ENCODE data around the gene PLEK2.
A peak's percentile ranks its signal among the peaks of the same experiment; 100 is the strongest.
"Not testable (repeated sequence)": the region's sequence is repeated elsewhere in the genome, so short reads cannot be mapped to it uniquely, and the experiment has no call there.

PLEK2 gene, protein sequence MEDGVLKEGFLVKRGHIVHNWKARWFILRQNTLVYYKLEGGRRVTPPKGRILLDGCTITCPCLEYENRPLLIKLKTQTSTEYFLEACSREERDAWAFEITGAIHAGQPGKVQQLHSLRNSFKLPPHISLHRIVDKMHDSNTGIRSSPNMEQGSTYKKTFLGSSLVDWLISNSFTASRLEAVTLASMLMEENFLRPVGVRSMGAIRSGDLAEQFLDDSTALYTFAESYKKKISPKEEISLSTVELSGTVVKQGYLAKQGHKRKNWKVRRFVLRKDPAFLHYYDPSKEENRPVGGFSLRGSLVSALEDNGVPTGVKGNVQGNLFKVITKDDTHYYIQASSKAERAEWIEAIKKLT

DNA sequence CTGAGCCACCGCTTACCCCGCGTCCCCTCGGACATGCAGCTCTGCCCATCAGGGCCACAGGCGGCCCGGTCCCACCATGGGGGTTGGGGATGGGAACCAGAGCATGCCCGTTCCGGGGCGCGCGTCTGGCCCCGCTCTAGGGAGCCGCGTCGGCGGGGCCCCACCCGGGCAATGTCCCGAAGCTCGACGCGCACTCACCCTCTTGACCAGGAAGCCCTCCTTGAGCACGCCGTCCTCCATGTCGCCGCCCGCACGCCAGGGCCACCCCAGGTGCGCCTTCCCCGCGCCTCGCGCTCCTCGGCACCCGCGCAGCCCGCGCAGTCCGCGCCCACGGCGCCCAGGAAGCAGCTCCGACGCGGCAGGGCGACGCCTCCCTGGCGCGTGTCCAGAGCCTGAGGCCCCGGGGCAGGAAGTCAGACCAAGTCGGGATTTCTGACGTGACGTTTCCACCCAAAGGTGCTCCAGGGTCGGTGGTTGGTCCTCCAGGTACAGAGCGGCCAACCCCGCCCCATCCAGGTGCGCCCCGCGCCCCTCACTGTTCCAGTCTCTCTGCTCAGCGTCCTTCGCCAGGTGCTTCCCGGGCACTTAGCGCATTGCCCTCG, at the start of gene PLEK2:
Gene PLEK2 (minus strand): TSS at position 346 of the 602 bp plus-strand sequence. CDS start 106 bp downstream, at position 240.
- peak within 1 kb of the TSS; percentile 47; the same call in 1 of the 2 replicates for H3K4me3 ChIP-seq (ENCODE audit: low read length)

DNA sequence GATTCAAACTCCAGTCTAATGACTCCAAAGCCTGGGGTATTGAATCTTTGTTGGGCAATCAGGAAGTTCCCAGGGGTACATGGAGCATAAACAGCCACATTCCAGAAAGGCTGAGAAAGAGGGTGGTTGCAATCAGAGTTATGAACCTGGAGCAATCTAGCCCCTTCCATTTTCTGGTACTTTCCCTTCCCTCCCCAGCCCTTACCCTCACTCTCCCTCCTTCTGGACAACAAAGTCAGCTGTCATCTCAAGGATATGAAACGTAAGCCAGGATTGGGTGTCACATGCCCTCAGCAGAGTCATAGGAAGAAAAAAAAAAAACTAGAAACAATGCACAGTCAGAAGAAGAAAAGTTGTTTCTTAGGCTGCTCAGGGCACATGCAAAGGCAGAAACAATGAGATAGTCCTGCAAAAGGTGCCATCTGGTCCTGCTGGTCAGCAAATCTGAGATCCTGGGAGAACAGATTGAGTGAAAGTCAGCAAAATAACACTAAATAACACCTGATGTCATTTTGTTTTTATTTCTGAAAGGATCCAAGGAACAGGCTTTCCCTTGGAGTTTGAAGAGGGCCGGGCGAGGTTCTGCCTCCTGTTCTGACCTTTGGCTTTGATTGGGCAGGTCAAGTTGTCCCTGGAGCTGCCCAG, 49.5 kb upstream of the PLEK2 start:
- H3K4me3 ChIP-seq (ENCODE audit: low read length): no peak overlapping the region
- no peaks in the 10 kb centered on the region for H3K9me3 ChIP-seq (ENCODE audit: control insufficient read depth, insufficient read depth, low read length)
- no peak overlapping the region for H3K27ac ChIP-seq (ENCODE audit: low read length)
- DNase-seq (ENCODE audit: low read depth, low spot score): no peak
- no peaks in the 10 kb centered on the region for H3K27me3 ChIP-seq (ENCODE audit: control insufficient read depth, insufficient read depth, low read length)
- no peaks in the 10 kb centered on the region for H3K36me3 ChIP-seq (ENCODE audit: control insufficient read depth, insufficient read depth, low read length)
- no CpG with 5 or more reads among the region's 3 CpGs for WGBS (ENCODE audit: insufficient coverage, insufficient read length)
- peaks cover 2% of the 10 kb centered on the region; the same call in 1 of the 2 replicates for H3K4me1 ChIP-seq (ENCODE audit: control insufficient read depth, insufficient read depth, low read length)

More for the DNA sequence above, at the start of gene PLEK2:
- no peak within 1 kb of the TSS for H3K27ac ChIP-seq (ENCODE audit: low read length)
- WGBS (ENCODE audit: insufficient coverage, insufficient read length): no CpG with 5 or more reads among the region's 63 CpGs
- DNase-seq (ENCODE audit: low read depth, low spot score): no peak
- no peaks in the 10 kb centered on the region for H3K9me3 ChIP-seq (ENCODE audit: control insufficient read depth, insufficient read depth, low read length)
- H3K36me3 ChIP-seq (ENCODE audit: control insufficient read depth, insufficient read depth, low read length): no peaks in the 10 kb centered on the region
- H3K4me1 ChIP-seq (ENCODE audit: control insufficient read depth, insufficient read depth, low read length): peaks cover 2% of the 10 kb centered on the region
- H3K27me3 ChIP-seq (ENCODE audit: control insufficient read depth, insufficient read depth, low read length): peaks cover 14% of the 10 kb centered on the region; the same call in 1 of the 2 replicates

DNA sequence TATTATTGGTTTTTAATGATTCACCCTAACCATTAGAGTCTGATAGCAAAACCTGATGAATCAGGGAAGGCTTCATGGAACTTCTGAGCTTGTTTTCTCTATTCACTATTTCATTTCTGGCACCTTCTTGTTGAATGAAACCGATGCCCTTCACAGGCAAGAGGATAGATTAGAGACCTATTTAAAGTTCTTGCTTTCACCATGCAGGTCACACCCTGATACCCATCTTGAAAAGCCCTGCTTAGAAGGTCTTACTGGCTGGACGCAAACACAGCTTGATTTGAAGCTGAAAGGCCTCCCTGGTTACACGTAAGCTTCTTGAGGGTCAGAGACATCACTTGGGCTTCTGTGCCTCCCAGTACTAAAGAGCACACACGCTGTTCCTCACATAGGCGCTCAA, 47.4 kb upstream of the PLEK2 start:
- H3K9me3 ChIP-seq (ENCODE audit: control insufficient read depth, insufficient read depth, low read length): no peaks in the 10 kb centered on the region
- no CpG with 5 or more reads among the region's 5 CpGs for WGBS (ENCODE audit: insufficient coverage, insufficient read length)
- no peaks in the 10 kb centered on the region for H3K36me3 ChIP-seq (ENCODE audit: control insufficient read depth, insufficient read depth, low read length)
- no peak overlapping the region for H3K27ac ChIP-seq (ENCODE audit: low read length)
- DNase-seq (ENCODE audit: low read depth, low spot score): no peak
- H3K4me1 ChIP-seq (ENCODE audit: control insufficient read depth, insufficient read depth, low read length): no peaks in the 10 kb centered on the region; the same call in 1 of the 2 replicates
- H3K27me3 ChIP-seq (ENCODE audit: control insufficient read depth, insufficient read depth, low read length): no peaks in the 10 kb centered on the region
- no peak overlapping the region for H3K4me3 ChIP-seq (ENCODE audit: low read length)

DNA sequence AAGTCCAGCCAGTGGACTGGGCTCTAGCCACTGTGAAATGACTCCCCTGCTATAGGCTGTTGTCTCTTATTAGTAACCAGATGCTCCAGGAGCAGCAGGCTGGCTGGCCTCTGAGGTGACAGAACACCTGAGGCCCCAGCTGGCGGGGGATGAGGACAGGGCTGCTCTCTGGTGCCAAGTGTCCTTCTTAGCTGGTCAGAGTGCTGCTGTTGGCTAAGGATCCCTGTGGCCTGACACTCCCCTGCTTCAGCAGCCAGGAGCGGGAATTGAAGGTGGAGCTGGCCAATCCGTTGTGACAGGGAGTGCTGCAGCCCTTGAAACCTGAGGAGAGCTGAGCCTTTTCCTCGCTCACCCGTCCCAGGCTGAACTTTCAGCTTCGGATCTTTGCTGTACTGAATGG, 45.8 kb upstream of the PLEK2 start:
- H3K36me3 ChIP-seq (ENCODE audit: control insufficient read depth, insufficient read depth, low read length): no peaks in the 10 kb centered on the region
- H3K4me3 ChIP-seq (ENCODE audit: low read length): no peak overlapping the region
- no CpG with 5 or more reads among the region's 6 CpGs for WGBS (ENCODE audit: insufficient coverage, insufficient read length)
- H3K27me3 ChIP-seq (ENCODE audit: control insufficient read depth, insufficient read depth, low read length): no peaks in the 10 kb centered on the region
- DNase-seq (ENCODE audit: low read depth, low spot score): no peak
- H3K27ac ChIP-seq (ENCODE audit: low read length): no peak overlapping the region
- H3K4me1 ChIP-seq (ENCODE audit: control insufficient read depth, insufficient read depth, low read length): no peaks in the 10 kb centered on the region; the same call in 1 of the 2 replicates
- no peaks in the 10 kb centered on the region for H3K9me3 ChIP-seq (ENCODE audit: control insufficient read depth, insufficient read depth, low read length)

DNA sequence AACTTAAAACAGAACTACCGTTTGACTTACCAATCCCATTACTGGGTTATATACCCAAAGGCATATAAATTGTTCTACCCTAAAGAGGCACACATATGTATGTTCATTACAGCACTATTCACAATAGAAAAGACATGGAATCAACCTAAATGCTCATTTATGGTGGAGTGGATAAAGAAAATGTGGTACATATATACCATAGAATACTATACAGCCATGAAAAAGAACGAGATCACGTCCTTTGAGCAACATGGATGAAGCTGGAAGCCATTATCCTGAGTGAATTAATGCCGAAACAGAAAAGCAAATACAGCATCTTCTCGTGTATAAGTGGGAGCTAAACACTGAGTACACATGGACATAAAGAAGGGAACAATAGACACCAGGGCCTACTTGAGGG, 44.8 kb upstream of the PLEK2 start:
- H3K36me3 ChIP-seq (ENCODE audit: control insufficient read depth, insufficient read depth, low read length): no peaks in the 10 kb centered on the region
- no peaks in the 10 kb centered on the region for H3K27me3 ChIP-seq (ENCODE audit: control insufficient read depth, insufficient read depth, low read length)
- H3K27ac ChIP-seq (ENCODE audit: low read length): no peak overlapping the region
- no peak overlapping the region for H3K4me3 ChIP-seq (ENCODE audit: low read length)
- WGBS (ENCODE audit: insufficient coverage, insufficient read length): no CpG with 5 or more reads among the region's 5 CpGs
- no peak for DNase-seq (ENCODE audit: low read depth, low spot score)
- no peaks in the 10 kb centered on the region for H3K9me3 ChIP-seq (ENCODE audit: control insufficient read depth, insufficient read depth, low read length)
- no peaks in the 10 kb centered on the region; the same call in 1 of the 2 replicates for H3K4me1 ChIP-seq (ENCODE audit: control insufficient read depth, insufficient read depth, low read length)

GRCh38 chr14:67453575-67454300, 41.8 kb upstream of the PLEK2 start:
- Histone ChIP-seq H3K27me3 (ENCODE audit: control insufficient read depth, insufficient read depth, low read length) (no peaks in the 10 kb centered on the region), H3K4me1 (ENCODE audit: control insufficient read depth, insufficient read depth, low read length) (no peaks in the 10 kb centered on the region; the same call in 1 of the 2 replicates), H3K36me3 (ENCODE audit: control insufficient read depth, insufficient read depth, low read length) (no peaks in the 10 kb centered on the region), H3K9me3 (ENCODE audit: control insufficient read depth, insufficient read depth, low read length) (no peaks in the 10 kb centered on the region), H3K4me3 (ENCODE audit: low read length) (no peak overlapping the region), H3K27ac (ENCODE audit: low read length) (no peak overlapping the region)
- no peak for DNase-seq (ENCODE audit: low read depth, low spot score)
- no CpG with 5 or more reads among the region's 5 CpGs for WGBS (ENCODE audit: insufficient coverage, insufficient read length)

- H3K27ac ChIP-seq (ENCODE audit: low read length); H3K9me3 ChIP-seq (ENCODE audit: control insufficient read depth, insufficient read depth, low read length); H3K27me3 ChIP-seq (ENCODE audit: control insufficient read depth, insufficient read depth, low read length); DNase-seq (ENCODE audit: low read depth, low spot score); H3K4me1 ChIP-seq (ENCODE audit: control insufficient read depth, insufficient read depth, low read length); H3K36me3 ChIP-seq (ENCODE audit: control insufficient read depth, insufficient read depth, low read length); H3K4me3 ChIP-seq (ENCODE audit: low read length): not testable (repeated sequence)
- WGBS (ENCODE audit: insufficient coverage, insufficient read length): no CpG with 5 or more reads among the region's 6 CpGs
These were observed 39.7 kb upstream of the PLEK2 start for GRCh38 chr14:67451667-67452066.

DNA sequence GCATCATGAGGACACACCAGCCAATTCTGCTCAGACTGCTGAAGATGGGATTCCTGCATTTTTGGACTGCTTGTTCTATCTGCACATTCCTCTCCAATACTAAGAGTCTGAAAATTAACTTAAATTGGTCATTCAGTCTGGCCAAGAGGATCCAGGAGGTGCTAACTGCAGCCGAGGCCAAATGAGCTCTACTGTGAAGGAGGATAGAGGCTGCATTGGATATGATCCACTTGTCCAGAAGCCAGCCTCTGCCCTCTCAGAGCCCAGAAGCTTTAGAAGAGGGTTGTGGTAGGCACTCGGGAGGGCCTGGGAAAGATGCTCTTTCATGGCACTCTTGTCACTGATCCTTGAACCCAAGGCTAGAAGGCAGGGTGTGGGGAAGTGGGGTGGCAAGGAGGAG, 37.1 kb upstream of the PLEK2 start:
- Histone ChIP-seq H3K4me3 (ENCODE audit: low read length) (no peak overlapping the region), H3K27me3 (ENCODE audit: control insufficient read depth, insufficient read depth, low read length) (no peaks in the 10 kb centered on the region), H3K4me1 (ENCODE audit: control insufficient read depth, insufficient read depth, low read length) (no peaks in the 10 kb centered on the region), H3K27ac (ENCODE audit: low read length) (no peak overlapping the region), H3K9me3 (ENCODE audit: control insufficient read depth, insufficient read depth, low read length) (no peaks in the 10 kb centered on the region), H3K36me3 (ENCODE audit: control insufficient read depth, insufficient read depth, low read length) (no peaks in the 10 kb centered on the region)
- no peak for DNase-seq (ENCODE audit: low read depth, low spot score)
- WGBS (ENCODE audit: insufficient coverage, insufficient read length): no CpG with 5 or more reads among the region's 2 CpGs

- Histone ChIP-seq H3K36me3 (ENCODE audit: control insufficient read depth, insufficient read depth, low read length) (no peaks in the 10 kb centered on the region), H3K4me3 (ENCODE audit: low read length) (no peak overlapping the region), H3K9me3 (ENCODE audit: control insufficient read depth, insufficient read depth, low read length) (no peaks in the 10 kb centered on the region), H3K27me3 (ENCODE audit: control insufficient read depth, insufficient read depth, low read length) (no peaks in the 10 kb centered on the region), H3K27ac (ENCODE audit: low read length) (no peak overlapping the region), H3K4me1 (ENCODE audit: control insufficient read depth, insufficient read depth, low read length) (peaks cover 2% of the 10 kb centered on the region; the same call in 1 of the 2 replicates)
- no peak for DNase-seq (ENCODE audit: low read depth, low spot score)
- no CpG with 5 or more reads among the region's 1 CpG for WGBS (ENCODE audit: insufficient coverage, insufficient read length)
These were observed 35.0 kb upstream of the PLEK2 start for GRCh38 chr14:67447033-67447381.

DNA sequence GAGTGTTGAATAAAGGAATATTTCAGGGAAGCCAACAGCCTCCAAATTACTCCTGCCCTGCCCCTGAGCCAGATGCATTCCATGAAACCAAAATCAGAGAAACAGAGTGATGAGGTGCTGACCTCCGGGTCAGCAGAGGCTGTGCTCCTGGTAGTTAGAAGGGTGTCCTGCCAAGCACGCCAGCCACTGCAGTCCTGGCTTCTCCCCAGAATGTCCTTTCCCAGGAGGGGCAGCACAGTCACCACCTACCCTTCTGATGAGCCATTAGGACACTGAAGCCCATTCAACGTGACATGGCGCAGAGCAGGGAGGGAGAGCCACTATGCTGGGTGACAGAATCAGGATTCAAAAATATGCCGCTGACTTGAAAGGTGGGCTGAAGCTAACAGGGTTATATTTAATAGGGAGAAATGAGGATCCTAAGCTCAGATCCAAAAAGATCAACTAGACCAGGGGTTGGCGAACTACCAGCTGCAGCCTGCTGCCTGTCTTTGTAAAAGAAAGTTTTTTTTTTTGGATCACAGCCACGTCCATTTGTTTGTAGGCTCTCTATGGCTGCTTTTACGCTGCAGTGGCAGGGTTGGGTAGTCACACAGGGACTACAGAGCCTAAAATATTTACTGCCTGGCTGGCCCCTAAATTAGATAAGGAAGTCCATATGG, 34.5 kb upstream of the PLEK2 start:
- Histone ChIP-seq H3K4me3 (ENCODE audit: low read length) (no peak overlapping the region), H3K36me3 (ENCODE audit: control insufficient read depth, insufficient read depth, low read length) (no peaks in the 10 kb centered on the region), H3K4me1 (ENCODE audit: control insufficient read depth, insufficient read depth, low read length) (peaks cover 2% of the 10 kb centered on the region; the same call in 1 of the 2 replicates), H3K9me3 (ENCODE audit: control insufficient read depth, insufficient read depth, low read length) (no peaks in the 10 kb centered on the region), H3K27me3 (ENCODE audit: control insufficient read depth, insufficient read depth, low read length) (no peaks in the 10 kb centered on the region), H3K27ac (ENCODE audit: low read length) (no peak overlapping the region)
- no CpG with 5 or more reads among the region's 8 CpGs for whole genome bisulfite sequencing (ENCODE audit: insufficient coverage, insufficient read length)
- no peak for DNase-seq (ENCODE audit: low read depth, low spot score)

Data from iPS DF 6.9 (cell line).